NB4 (cell line): ENCODE results near the gene SHH.

Source experiments
- MYC ChIP-seq: IDR thresholded peaks from 2 replicates; pipeline ENCODE4 v1.6.1; 2011; ENCODE audit warnings: low read depth, low read length
- POLR2A ChIP-seq: IDR thresholded peaks from 2 replicates; pipeline ENCODE4 v1.6.1; 2011; ENCODE audit warnings: mild to moderate bottlenecking; ENCODE audit not compliant: insufficient read length; ENCODE audit errors: extremely low read depth
- TF ChIP-seq, protein P1 (sequence below): IDR thresholded peaks from one replicate; pipeline ENCODE4 v1.5.1; 2012; ENCODE audit warnings: low read depth, low read length
- TF ChIP-seq, protein P2 (sequence below): IDR thresholded peaks from 2 replicates; pipeline ENCODE4 v1.6.1; 2011; ENCODE audit warnings: low read depth, low read length

DNA sequence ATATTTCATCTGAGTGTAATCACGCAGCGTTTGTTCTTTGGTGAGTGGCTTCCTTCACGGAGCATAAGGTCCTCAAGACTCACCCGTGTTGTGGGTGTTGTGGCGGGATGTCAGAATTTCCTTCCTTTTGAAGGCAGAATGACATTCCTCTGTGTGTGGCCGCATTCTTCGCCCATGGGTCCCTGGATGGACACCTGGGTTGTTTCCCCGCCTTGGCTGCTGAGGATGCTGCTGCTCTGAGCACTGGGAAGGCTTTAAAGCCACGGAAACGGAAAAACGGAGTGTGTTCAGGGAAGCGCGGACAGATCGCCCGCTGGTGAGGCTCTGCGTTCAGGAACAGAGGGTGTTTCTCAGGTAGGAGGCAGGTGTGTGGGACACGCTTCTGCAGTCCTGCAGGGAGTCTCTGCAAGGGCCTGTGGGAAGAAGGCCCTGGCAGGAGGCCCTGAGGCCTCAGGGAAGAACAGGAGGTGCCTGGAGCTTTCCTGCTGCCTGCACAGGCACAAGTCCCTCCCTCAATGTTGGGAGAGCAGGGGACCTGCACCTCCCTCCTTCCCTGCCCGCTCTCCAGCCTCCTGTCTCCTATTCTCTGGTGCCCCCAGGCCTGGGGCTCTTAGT is 35.7 kb upstream of the SHH start:
- TF ChIP-seq, protein P1, sequence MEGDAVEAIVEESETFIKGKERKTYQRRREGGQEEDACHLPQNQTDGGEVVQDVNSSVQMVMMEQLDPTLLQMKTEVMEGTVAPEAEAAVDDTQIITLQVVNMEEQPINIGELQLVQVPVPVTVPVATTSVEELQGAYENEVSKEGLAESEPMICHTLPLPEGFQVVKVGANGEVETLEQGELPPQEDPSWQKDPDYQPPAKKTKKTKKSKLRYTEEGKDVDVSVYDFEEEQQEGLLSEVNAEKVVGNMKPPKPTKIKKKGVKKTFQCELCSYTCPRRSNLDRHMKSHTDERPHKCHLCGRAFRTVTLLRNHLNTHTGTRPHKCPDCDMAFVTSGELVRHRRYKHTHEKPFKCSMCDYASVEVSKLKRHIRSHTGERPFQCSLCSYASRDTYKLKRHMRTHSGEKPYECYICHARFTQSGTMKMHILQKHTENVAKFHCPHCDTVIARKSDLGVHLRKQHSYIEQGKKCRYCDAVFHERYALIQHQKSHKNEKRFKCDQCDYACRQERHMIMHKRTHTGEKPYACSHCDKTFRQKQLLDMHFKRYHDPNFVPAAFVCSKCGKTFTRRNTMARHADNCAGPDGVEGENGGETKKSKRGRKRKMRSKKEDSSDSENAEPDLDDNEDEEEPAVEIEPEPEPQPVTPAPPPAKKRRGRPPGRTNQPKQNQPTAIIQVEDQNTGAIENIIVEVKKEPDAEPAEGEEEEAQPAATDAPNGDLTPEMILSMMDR, result no peak
- no peak for TF ChIP-seq POLR2A
- TF ChIP-seq, protein P2, sequence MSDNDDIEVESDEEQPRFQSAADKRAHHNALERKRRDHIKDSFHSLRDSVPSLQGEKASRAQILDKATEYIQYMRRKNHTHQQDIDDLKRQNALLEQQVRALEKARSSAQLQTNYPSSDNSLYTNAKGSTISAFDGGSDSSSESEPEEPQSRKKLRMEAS, result no peak
- TF ChIP-seq MYC, result no peak
